NCI-H1436 (cell line): ENCODE results near the gene DLG3.

Experiments
- DNase-seq: peaks from one replicate; lab custom pipeline; 2025; lab: John Stamatoyannopoulos, UW

Gene DLG3

DNA sequence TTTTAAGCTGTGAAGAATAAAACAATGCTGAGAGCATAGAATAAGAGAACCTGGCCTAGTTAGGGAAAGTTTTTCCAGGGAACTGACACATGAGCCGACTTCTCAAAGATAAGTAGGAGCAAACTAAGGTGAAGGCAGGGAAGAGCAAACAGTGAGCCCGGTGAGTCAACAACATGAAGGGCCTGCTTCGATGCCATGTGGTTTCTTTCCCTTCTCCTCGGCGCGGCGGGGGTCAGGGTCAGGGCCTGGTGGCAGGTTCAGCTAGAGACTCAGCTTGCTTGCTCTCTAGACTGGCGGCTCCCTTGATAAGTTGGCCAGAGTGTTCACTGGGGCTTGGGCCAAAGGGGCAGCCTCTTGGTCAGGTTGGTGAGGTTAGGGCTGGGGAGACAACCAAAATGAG, 81.1 kb downstream of the DLG3 start:
- DNase-seq, result no peak

DNA sequence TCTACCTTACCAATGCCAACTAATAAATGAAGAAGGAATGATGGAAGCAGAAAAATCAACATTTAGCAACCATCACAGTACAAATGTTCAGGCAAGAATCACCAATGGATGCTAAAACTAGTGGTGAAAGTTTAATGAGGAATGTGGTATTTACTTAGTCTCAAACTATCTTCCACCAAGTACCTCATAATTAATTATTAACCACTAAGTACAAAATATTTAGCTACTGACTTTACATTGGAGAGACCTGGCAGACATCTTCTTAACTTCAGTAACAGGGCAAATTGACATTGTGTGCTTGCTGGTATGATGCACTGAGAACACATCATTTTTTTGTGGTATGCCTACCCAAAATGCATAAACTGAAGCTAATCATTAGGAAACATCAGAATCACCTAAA, 82.4 kb downstream of the DLG3 start:
- no peak for DNase-seq

DNA sequence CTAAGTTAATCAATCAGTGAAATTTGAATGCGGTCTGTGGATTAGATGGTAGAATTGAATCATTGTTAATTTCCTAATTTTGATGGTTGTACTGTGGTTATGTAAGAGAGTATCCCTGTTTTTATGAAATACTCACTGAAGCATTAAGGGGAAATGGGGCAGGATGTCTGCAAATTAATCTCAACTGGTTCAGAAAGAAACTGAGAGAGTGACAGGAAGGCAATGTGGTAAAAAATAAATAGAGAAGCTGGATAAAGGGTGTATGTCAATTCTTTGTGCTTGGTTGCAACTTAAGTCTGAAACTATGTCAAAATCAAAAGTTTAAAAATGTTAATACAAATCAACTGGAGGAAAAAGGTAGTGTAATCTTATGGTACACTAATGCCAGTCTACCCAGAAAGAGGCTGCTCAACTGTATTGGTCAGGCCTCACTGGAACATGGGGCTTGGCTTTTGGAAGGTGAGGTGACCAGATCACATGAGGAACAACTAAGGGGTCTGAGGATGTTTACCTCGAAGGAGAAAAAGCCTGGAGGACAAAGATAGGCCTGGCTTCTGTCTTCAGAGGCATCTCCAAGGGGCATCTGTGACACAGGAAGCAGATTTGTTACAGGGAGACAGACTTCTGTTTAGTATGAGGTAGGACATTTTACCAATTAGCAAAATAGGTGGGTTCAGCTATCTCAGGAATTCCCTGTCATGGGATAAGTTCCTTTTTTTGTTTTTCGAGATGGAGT, 83.1 kb downstream of the DLG3 start:
- DNase-seq, result no peak

DNA sequence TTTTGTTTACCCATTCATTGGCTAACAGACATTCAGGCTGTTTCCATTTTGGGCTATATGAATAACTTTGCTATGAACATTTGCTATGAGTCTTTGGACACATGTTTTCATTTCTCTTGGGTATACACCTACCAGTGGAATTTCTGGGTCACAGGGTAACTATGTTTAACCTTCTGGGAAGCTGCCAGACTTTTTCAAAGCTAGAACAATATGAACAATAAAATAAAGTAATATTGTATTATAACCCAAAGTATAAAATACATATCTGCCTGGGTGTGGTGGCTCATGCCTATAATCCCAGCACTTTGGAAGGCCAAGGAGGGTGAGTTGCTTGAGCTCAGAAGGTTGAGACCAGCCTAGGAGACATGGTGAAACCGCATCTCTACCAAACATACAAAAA, 90.6 kb downstream of the DLG3 start:
- no peak for DNase-seq

DNA sequence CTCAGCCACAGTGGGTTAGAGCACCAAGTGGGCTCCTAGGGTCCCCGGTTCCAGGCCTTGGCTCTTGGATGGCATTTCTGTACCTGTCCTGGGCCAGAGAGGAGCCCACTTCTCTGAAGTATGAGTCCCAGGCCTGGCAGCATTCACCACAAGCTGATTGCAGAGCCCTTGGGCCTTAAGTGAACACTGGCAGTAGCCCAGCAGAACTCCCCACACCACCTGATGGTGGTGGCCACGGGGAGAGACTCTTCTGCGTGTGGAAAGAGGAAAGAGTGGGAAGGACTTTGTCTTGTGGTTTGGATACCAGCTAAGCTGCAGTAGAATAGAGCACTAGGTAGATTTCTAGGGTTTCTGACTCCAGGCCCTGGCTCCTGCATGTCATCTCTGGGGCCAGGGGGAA, 104.8 kb downstream of the DLG3 start:
- no peak for DNase-seq

DNA sequence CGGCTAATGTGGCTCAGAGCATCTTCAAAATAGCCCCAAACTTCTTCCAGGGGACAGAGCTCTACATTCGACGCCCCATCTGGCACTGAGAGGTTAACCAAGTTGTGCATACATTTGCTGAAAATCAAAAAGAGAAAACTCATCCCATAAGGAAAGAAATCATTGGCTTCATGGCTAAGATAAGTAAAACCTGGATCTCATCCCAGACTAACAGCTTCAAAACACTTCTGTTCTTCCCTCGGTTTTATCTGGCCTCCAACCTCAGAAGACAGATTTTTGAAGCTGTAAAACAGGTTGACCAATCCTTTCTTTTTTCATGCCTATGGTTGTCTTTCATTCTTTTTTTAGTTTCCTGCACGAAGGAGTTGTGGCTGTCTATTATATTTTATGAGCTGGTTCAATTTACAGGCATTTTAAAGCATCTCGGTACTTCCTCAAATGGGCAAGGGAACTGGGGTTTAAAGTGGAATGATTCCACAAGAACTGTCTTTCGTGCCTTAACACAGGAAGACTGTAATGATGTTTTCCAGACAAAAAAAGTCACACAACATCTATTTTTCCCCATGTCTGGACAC, 107.6 kb downstream of the DLG3 start:
- no peak for DNase-seq

DNA sequence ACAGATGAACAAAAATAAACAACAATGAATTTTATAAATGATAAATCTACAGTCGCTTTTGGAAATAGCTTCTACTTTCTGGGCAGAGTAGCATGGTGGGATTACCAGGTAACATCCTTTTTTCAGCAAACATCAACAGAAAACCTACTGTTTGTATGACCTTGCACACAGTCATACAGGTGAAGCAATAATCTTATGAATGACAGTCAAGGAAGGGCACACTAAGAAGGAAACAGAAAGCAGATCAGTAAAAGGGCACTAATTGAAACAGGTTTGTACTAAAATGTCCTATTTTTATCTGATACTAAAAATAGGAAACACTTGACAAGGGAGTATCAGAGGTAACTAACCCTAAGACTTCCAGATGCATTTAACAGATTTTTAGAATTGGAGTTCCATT, 108.9 kb downstream of the DLG3 start:
- no peak for DNase-seq

DNA sequence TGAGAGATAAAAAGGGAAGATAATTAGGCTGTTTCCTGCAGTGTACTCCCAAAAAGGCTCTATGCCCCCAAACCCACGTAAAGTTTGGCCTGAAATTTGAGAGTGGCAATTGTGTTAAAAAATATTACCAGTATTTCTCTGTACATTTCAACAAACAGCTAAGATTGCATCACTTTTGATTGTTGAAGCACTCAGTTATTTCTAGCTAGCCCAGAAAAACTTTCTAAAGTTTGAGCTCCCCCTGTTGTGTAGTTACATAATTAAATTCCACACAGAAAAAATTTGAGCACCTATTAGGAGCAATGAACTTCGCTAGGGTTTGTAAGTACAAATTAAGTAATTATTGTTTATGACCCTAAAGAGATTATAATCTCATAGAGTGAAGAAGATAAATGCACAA, 109.4 kb downstream of the DLG3 start:
- DNase-seq, result no peak

DNA sequence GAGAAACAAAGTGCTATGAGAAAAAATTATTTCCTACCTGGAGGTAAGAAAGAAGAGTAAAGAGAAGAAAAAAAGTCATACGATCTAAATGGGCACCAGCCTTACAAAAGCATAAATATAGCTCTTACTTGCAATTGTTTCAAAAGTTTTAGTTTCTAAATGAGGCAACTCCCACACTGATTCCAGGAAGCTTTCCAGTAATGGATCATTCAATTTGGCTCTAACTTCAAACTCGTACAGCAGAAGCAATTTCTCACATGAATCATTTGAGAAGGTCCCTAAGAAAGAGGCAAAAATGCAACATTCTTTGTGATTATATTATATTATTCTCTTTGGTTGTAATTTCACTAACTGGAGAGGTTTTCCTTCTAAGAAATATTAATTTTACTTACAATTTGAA, 109.9 kb downstream of the DLG3 start:
- DNase-seq, result no peak

DNA sequence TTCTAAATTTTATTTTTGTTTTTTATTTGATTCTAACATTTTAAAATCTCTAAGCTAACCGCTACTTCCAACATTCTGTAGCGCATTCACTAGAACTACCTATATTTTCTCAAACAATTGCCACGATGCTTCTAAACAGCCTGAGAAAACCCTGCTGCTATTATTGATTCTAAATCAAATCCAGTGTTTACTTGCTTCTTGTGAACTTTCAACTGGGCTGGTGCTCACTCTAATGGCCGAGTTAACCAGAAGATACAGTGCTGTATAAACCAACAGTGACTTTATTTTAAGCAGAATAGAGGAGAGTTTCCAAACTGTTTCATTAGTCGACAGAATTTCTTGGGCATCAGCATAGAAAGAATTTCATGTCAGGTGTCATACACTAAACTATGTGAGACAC, 110.3 kb downstream of the DLG3 start:
- DNase-seq, result no peak
